Transverse colon (tissue), 4 donors: ENCODE results near the gene PRR5. TPM values are rescaled to one million over a fixed set of nuclear protein-coding genes. Genes with fewer than 3 reads are reported as not detected.

ENCODE experiments used
- DNase-seq: peaks from one replicate; pipeline ENCODE4 v3.0.0-alpha.2; 2019
- H3K27ac ChIP-seq, 4 donors: fragments of 200-600 bp; sonication (generic); 2 replicates each; pipeline ENCODE4 v1.5.1; 2016 to 2018; ENCODE audit warnings: inconsistent platforms in 4 of 4
- H3K27me3 ChIP-seq: fragments of 200-600 bp; sonication (generic); 2 replicates; pipeline ENCODE4 v1.5.1; 2017; ENCODE audit warnings: inconsistent platforms
- H3K36me3 ChIP-seq, 4 donors: fragments of 200-600 bp; sonication (generic); 2 replicates each; pipeline ENCODE4 v1.5.1; 2017 to 2019; ENCODE audit warnings: inconsistent platforms in 4 of 4
- H3K4me1 ChIP-seq, 4 donors: fragments of 200-600 bp; sonication (generic); 2 replicates each; pipeline ENCODE4 v1.5.1; 2017 to 2020; ENCODE audit warnings: inconsistent platforms in 4 of 4
- H3K4me3 ChIP-seq, 4 donors: fragments of 200-600 bp; sonication (generic); 1 replicate in 1 of 4; 2 replicates in 3 of 4; pipeline versions ENCODE4 v1.5.1 to v1.6.1; 2017 to 2019; ENCODE audit warnings: inconsistent platforms in 4 of 4
- H3K9me3 ChIP-seq, 2 donors: fragments of 200-600 bp; sonication (generic); 2 replicates each; pipeline ENCODE4 v1.5.1; 2017 to 2019; ENCODE audit warnings: inconsistent platforms in 2 of 2
- CTCF ChIP-seq, 5 experiments: fragments of 200-600 bp in 3 of 5; fragments of 450-650 bp in 2 of 5; sonication (generic) in 3 of 5; IDR thresholded peaks; 1 replicate in 2 of 5; 2 replicates in 3 of 5; pipeline ENCODE4 v1.5.1; 2016 to 2017; ENCODE audit warnings: antibody characterized with exemption in 5 of 5, inconsistent platforms in 3 of 5, mild to moderate bottlenecking in 2 of 5, moderate library complexity in 1 of 5
- EP300 ChIP-seq: sonication (generic); formaldehyde crosslinking; IDR thresholded peaks from one replicate; pipeline ENCODE4 v1.6.1; 2017; ENCODE audit warnings: antibody characterized with exemption, low read depth
- POLR2A ChIP-seq: fragments of 450-650 bp; IDR thresholded peaks from one replicate; pipeline ENCODE4 v1.6.1; 2016; ENCODE audit warnings: antibody characterized with exemption, mild to moderate bottlenecking, moderate library complexity
- POLR2AphosphoS5 ChIP-seq, 3 donors: sonication (generic); formaldehyde crosslinking; IDR thresholded peaks; one replicate each; pipeline ENCODE4 v1.6.1; 2016; ENCODE audit warnings: antibody characterized with exemption in 3 of 3
- WGBS, 2 donors: methylation state at CpG; one replicate each; pipeline ENCODE4 v1.1.5; 2018; ENCODE audit warnings: low coverage in 1 of 2; 5-methylcytosine and 5-hydroxymethylcytosine counted together
- in situ Hi-C, 4 donors: fragments of 200-750 bp; cut with MboI; loops; one replicate each; pipeline versions ENCODE4 v1.15.0 to v1.15.1; 2017; ENCODE audit warnings: low sequenced_read_pairs in 3 of 4, low pct_ligation_motif_present in 1 of 4, low pct_unique_long_range_greater_than_20kb in 1 of 4
- intact Hi-C: fragments of 100-400 bp; cut with DNase I; formaldehyde crosslinking; loops from one replicate; pipeline ENCODE4 v1.15.1; 2023; ENCODE audit warnings: low total_unique reads
- total RNA-seq, 4 donors: library from RNA; depleted of rRNA; stranded (reverse); fragments of >200 nt; gene quantifications; one replicate each; pipeline ENCODE4 v1.1.0, GENCODE V29; 2016

PRR5 gene
- total RNA-seq, 4 donors from 2014 or later = 17.7 to 68.3 (median 22.2) TPM

- peak overlapping the region in 3 of 4 donors; percentile 85 to 89 (median 87) for H3K27ac ChIP-seq
- 35 to 40% methylated on average over 1 to 21 of the region's 23 CpGs for whole genome bisulfite sequencing, 2 donors
- H3K27me3 ChIP-seq = no peaks in the 10 kb centered on the region
- no peaks in the 10 kb centered on the region for H3K9me3 ChIP-seq
- no peaks in the 10 kb centered on the region for H3K36me3 ChIP-seq
- intact Hi-C loops = no loop called here
- H3K4me3 ChIP-seq = peak overlapping the region; percentile 68 to 79 (median 74)
- no peak for DNase-seq
- in situ Hi-C loops = no loop called here
- TF ChIP-seq CTCF (IDR thresholded peaks at IDR 0.05) = no peak
- no peak for TF ChIP-seq POLR2A
- TF ChIP-seq EP300 = no peak
- no peak for TF ChIP-seq POLR2AphosphoS5 (IDR thresholded peaks at IDR 0.05)
- peaks cover 4 to 31% (median 17%) of the 10 kb centered on the region in 4 donors for H3K4me1 ChIP-seq
These were observed 1.4 kb downstream of the PRR5 start for GRCh38 chr22:44703255-44703870.

GRCh38 chr22:44704159-44705021 is 2.4 kb downstream of the PRR5 start:
- H3K36me3 ChIP-seq = no peaks in the 10 kb centered on the region
- H3K9me3 ChIP-seq = no peaks in the 10 kb centered on the region
- intact Hi-C loops = no loop called here
- no peak overlapping the region for H3K27ac ChIP-seq
- peaks cover 4 to 31% (median 17%) of the 10 kb centered on the region in 4 donors for H3K4me1 ChIP-seq
- DNase-seq = no peak
- H3K4me3 ChIP-seq = no peak overlapping the region
- WGBS, 2 donors = 92% methylated on average over 14 of the region's 16 CpGs; no CpG with 5 or more reads in 1 of the 2 donors
- no peaks in the 10 kb centered on the region for H3K27me3 ChIP-seq
- no peak for TF ChIP-seq EP300
- no peak for TF ChIP-seq POLR2A
- no peak for TF ChIP-seq POLR2AphosphoS5 (IDR thresholded peaks at IDR 0.05)
- TF ChIP-seq CTCF (IDR thresholded peaks at IDR 0.05) = no peak
- in situ Hi-C loops = no loop called here

GRCh38 chr22:44705022-44705297 is 3.0 kb downstream of the PRR5 start:
- H3K9me3 ChIP-seq = no peaks in the 10 kb centered on the region
- H3K4me1 ChIP-seq = peaks cover 4 to 35% (median 21%) of the 10 kb centered on the region in 4 donors
- DNase-seq = no peak
- 80 to 100% methylated on average over 2 to 4 of the region's 4 CpGs for WGBS, 2 donors
- TF ChIP-seq CTCF (IDR thresholded peaks at IDR 0.05) (no peak), EP300 (no peak), POLR2A (no peak), POLR2AphosphoS5 (IDR thresholded peaks at IDR 0.05) (no peak)
- no peaks in the 10 kb centered on the region for H3K27me3 ChIP-seq
- no peak overlapping the region for H3K4me3 ChIP-seq
- in situ Hi-C loops = no loop called here
- no peak overlapping the region for H3K27ac ChIP-seq
- intact Hi-C loops = no loop called here
- no peaks in the 10 kb centered on the region for H3K36me3 ChIP-seq

GRCh38 chr22:44706488-44706887 is 4.5 kb downstream of the PRR5 start:
- DNase-seq = no peak
- TF ChIP-seq POLR2A (no peak), POLR2AphosphoS5 (IDR thresholded peaks at IDR 0.05) (no peak), CTCF (IDR thresholded peaks at IDR 0.05) (no peak), EP300 (no peak)
- Histone ChIP-seq H3K4me1 (peaks cover 19 to 49% (median 36%) of the 10 kb centered on the region in 4 donors), H3K27ac (no peak overlapping the region), H3K9me3 (no peaks in the 10 kb centered on the region), H3K27me3 (no peaks in the 10 kb centered on the region), H3K36me3 (no peaks in the 10 kb centered on the region), H3K4me3 (no peak overlapping the region)
- 40 to 83% methylated on average over 2 to 8 of the region's 8 CpGs for WGBS, 2 donors
- in situ Hi-C loops = no loop called here
- intact Hi-C loops = no loop called here
